Right lobe of liver (tissue), 6 donors: ENCODE data around the gene RCAN2. TPM values are rescaled to one million over a fixed set of nuclear protein-coding genes. Genes with fewer than 3 reads are reported as not detected.

Source experiments
- ATAC-seq, 4 donors: fragments of 200-7000 bp; cut with Tn5 transposase; one replicate each; pipeline ENCODE4 v1.9.1; 2020; ENCODE audit warnings: mild to moderate bottlenecking in 4 of 4, moderate library complexity in 4 of 4
- DNase-seq, 3 donors: peaks; one replicate each; pipeline ENCODE4 v3.0.0-alpha.2; 2020
- H3K27ac ChIP-seq, 3 donors: fragments of 200-600 bp; one replicate each; pipeline ENCODE4 v1.8.0; 2022
- H3K27me3 ChIP-seq, 2 donors: fragments of 200-600 bp; one replicate each; pipeline ENCODE4 v1.8.0; 2022
- H3K36me3 ChIP-seq, 4 donors: fragments of 200-600 bp; sonication (generic) in 1 of 4; one replicate each; pipeline versions ENCODE4 v1.5.1 to v1.8.0; 2017 to 2022; ENCODE audit warnings: control low read depth in 1 of 4
- H3K4me1 ChIP-seq, 4 donors: fragments of 200-600 bp; sonication (generic) in 1 of 4; one replicate each; pipeline versions ENCODE4 v1.5.1 to v1.8.0; 2017 to 2022; ENCODE audit warnings: control low read depth in 1 of 4
- H3K4me3 ChIP-seq, 3 donors: fragments of 200-600 bp; one replicate each; pipeline ENCODE4 v1.8.0; 2022
- H3K9me3 ChIP-seq, 4 donors: fragments of 200-600 bp; sonication (generic) in 1 of 4; one replicate each; pipeline versions ENCODE4 v1.5.1 to v1.8.0; 2017 to 2022; ENCODE audit warnings: control low read depth in 1 of 4
- CTCF ChIP-seq, 4 donors: fragments of 200-600 bp in 3 of 4; fragments of 450-650 bp in 1 of 4; IDR thresholded peaks; one replicate each; pipeline versions ENCODE4 v1.5.1 to v1.8.0; 2016 to 2022; ENCODE audit warnings: antibody characterized with exemption in 4 of 4, mild to moderate bottlenecking in 2 of 4
- POLR2A ChIP-seq: fragments of 450-650 bp; IDR thresholded peaks from one replicate; pipeline ENCODE4 v1.6.1; 2017; ENCODE audit warnings: antibody characterized with exemption, mild to moderate bottlenecking
- WGBS: methylation state at CpG from one replicate; pipeline ENCODE4 v1.1.6; 2018; ENCODE audit warnings: low coverage, low lambda C conversion rate; ENCODE audit not compliant: insufficient coverage; ENCODE audit errors: missing lambda C conversion rate; 5-methylcytosine and 5-hydroxymethylcytosine counted together
- intact Hi-C, 2 donors: fragments of 100-400 bp; cut with DNase I; formaldehyde crosslinking; loops; one replicate each; pipeline versions ENCODE4 v1.11.2 to v1.14.1; 2022
- total RNA-seq, 6 experiments: library from RNA; depleted of rRNA in 2 of 6; stranded (reverse); fragments of >200 nt in 2 of 6; fragmentation: NEBNext Ultra II Directional in 3 of 6; extraction: Animal tissue kit (Norgen Biotek cat#: 25700) in 3 of 6; gene quantifications; one replicate each; pipeline versions ENCODE4 v1.1.0 to v1.2.4, GENCODE V29; 2016 to 2023
- donor health status: DM: no; HTN: yes; CAD: no.
- donor health status: DM: no; HTN: no; CAD: no.
- donor health status: DM: no; HTN: no; CAD: no.
- donor health status: DM: no; HTN: yes; CAD: no.
- donor health status: DM: no; HTN: yes; CAD: no.

RCAN2 gene
- total RNA-seq, 6 experiments from 2014 or later = 0.77 to 4.5 (median 1.9) TPM

GRCh38 chr6:46267515-46267914 is 223.7 kb downstream of the RCAN2 start:
- 64% methylated on average over 3 of the region's 3 CpGs for WGBS
- no peak for TF ChIP-seq POLR2A
- TF ChIP-seq CTCF (IDR thresholded peaks at IDR 0.05) = no peak
- H3K27ac ChIP-seq = no peak overlapping the region
- ATAC-seq = no peak
- H3K4me3 ChIP-seq = no peak overlapping the region
- no peaks in the 10 kb centered on the region for H3K4me1 ChIP-seq
- no peaks in the 10 kb centered on the region for H3K27me3 ChIP-seq
- H3K36me3 ChIP-seq = no peaks in the 10 kb centered on the region
- DNase-seq = no peak
- H3K9me3 ChIP-seq = no peaks in the 10 kb centered on the region
- intact Hi-C loops = no loop called here

- Histone ChIP-seq H3K9me3 (no peaks in the 10 kb centered on the region), H3K27me3 (no peaks in the 10 kb centered on the region), H3K36me3 (no peaks in the 10 kb centered on the region), H3K4me1 (no peaks in the 10 kb centered on the region), H3K27ac (no peak overlapping the region), H3K4me3 (no peak overlapping the region)
- 92% methylated on average over 2 of the region's 2 CpGs for WGBS
- intact Hi-C loops = no loop called here
- ATAC-seq = no peak
- TF ChIP-seq CTCF (IDR thresholded peaks at IDR 0.05) (no peak), POLR2A (no peak)
- DNase-seq = no peak
Observed at GRCh38 chr6:46265373-46265772, 225.9 kb downstream of the RCAN2 start.

- no peak overlapping the region for H3K27ac ChIP-seq
- 58% methylated on average over 1 of the region's 1 CpG for WGBS
- TF ChIP-seq POLR2A = no peak
- TF ChIP-seq CTCF (IDR thresholded peaks at IDR 0.05) = no peak
- ATAC-seq (peak; percentile 20 to 58 (median 40)), DNase-seq (no peak)
- H3K4me3 ChIP-seq = no peak overlapping the region
- H3K36me3 ChIP-seq = no peaks in the 10 kb centered on the region
- H3K9me3 ChIP-seq = no peaks in the 10 kb centered on the region
- H3K4me1 ChIP-seq = no peaks in the 10 kb centered on the region
- intact Hi-C loops = no loop called here
- H3K27me3 ChIP-seq = no peaks in the 10 kb centered on the region
Observed at GRCh38 chr6:46263707-46264086, 227.6 kb downstream of the RCAN2 start.

GRCh38 chr6:46262928-46263706 is 228.1 kb downstream of the RCAN2 start:
- ATAC-seq (no peak), DNase-seq (no peak)
- Histone ChIP-seq H3K36me3 (no peaks in the 10 kb centered on the region), H3K4me3 (no peak overlapping the region), H3K4me1 (no peaks in the 10 kb centered on the region), H3K27ac (no peak overlapping the region), H3K9me3 (no peaks in the 10 kb centered on the region), H3K27me3 (no peaks in the 10 kb centered on the region)
- intact Hi-C loops = no loop called here
- 77% methylated on average over 2 of the region's 2 CpGs for WGBS
- TF ChIP-seq POLR2A (no peak), CTCF (IDR thresholded peaks at IDR 0.05) (no peak)
